Endothelial cell of umbilical vein (primary cell): ENCODE measurements around the gene STRA6. TPM values are rescaled to one million over a fixed set of nuclear protein-coding genes. Genes with fewer than 3 reads are reported as not detected.

Experiments used
- BruUV-seq: library from RNA; stranded (reverse); fragments of 400-500 nt; replicated peaks from 2 replicates; lab custom pipeline; 2021; lab: Mats Ljungman, UMichigan
- CTCF ChIA-PET: fragments of 300-600, 350-600 bp; sonication (Branson Sonifier 250); formaldehyde crosslinking; loops from one replicate; lab custom pipeline; 2021; ENCODE audit warnings: antibody characterized with exemption, inconsistent platforms; lab: Charles Lee
- POLR2A ChIA-PET: fragments of 300-600, 350-600 bp; sonication (Branson Sonifier 250); formaldehyde crosslinking; loops from one replicate; lab custom pipeline; 2021; ENCODE audit warnings: antibody characterized with exemption, inconsistent platforms; lab: Charles Lee
- DNase-seq: peaks from one replicate; pipeline ENCODE4 v3.0.0-alpha.2; 2011; ENCODE audit warnings: low read depth, low spot score
- FAIRE-seq: peaks from 2 replicates; lab custom pipeline; 2011; peaks lifted over from hg19 to GRCh38; lab: Jason Lieb, UNC
- H2AFZ ChIP-seq: 2 replicates; pipeline ENCODE4 v1.6.0; 2012; ENCODE audit warnings: low read depth, low read length, control low read depth, inconsistent platforms
- H3K27ac ChIP-seq: 2 replicates; pipeline ENCODE4 v1.5.1; 2011; ENCODE audit warnings: low read depth, mild to moderate bottlenecking, control low read depth, low read length, moderate library complexity; ENCODE audit not compliant: insufficient read depth
- H3K27me3 ChIP-seq, 2 experiments: 2 replicates each; pipeline versions ENCODE4 v1.6.0 to v1.6.1; 2011; ENCODE audit warnings: low read length in 2 of 2, mixed read lengths in 1 of 2; ENCODE audit not compliant: control insufficient read depth in 2 of 2, insufficient read depth in 2 of 2
- H3K36me3 ChIP-seq, 2 experiments: 2 replicates in 1 of 2; 3 replicates in 1 of 2; pipeline ENCODE4 v1.5.1; 2011; ENCODE audit warnings: low read length in 2 of 2, mild to moderate bottlenecking in 1 of 2, moderate library complexity in 1 of 2; ENCODE audit not compliant: control insufficient read depth in 2 of 2, insufficient read depth in 2 of 2; ENCODE audit errors: extremely low read depth in 1 of 2
- H3K4me1 ChIP-seq: 3 replicates; pipeline ENCODE4 v1.5.1; 2011; ENCODE audit warnings: mild to moderate bottlenecking, low read length; ENCODE audit not compliant: control insufficient read depth, insufficient read depth; ENCODE audit errors: extremely low read depth
- H3K4me2 ChIP-seq: 2 replicates; pipeline ENCODE4 v1.6.1; 2011; ENCODE audit warnings: low read length, control low read depth, mixed read lengths; ENCODE audit not compliant: insufficient read depth
- H3K4me3 ChIP-seq, 3 experiments: fragments of 200-600 bp in 1 of 3; sonication (generic), shearing (Covaris generic) in 1 of 3; replicated peaks in 1 of 3; 2 replicates each; pipeline ENCODE4 v1.5.1; 2011 to 2016; ENCODE audit warnings: control low read depth in 3 of 3, low read length in 3 of 3, mild to moderate bottlenecking in 2 of 3, inconsistent platforms in 1 of 3, low read depth in 1 of 3, moderate library complexity in 1 of 3; ENCODE audit not compliant: insufficient read depth in 1 of 3
- H3K79me2 ChIP-seq: 2 replicates; pipeline ENCODE4 v1.6.0; 2012; ENCODE audit warnings: low read length, inconsistent platforms; ENCODE audit not compliant: control insufficient read depth, insufficient read depth
- H3K9ac ChIP-seq: replicated peaks from 2 replicates; pipeline ENCODE3; 2011; ENCODE audit warnings: low read length, control low read depth; ENCODE audit not compliant: insufficient read depth; ENCODE audit errors: extremely low read depth
- H3K9me1 ChIP-seq: replicated peaks from 3 replicates; pipeline ENCODE4 v1.6.0; 2011; ENCODE audit warnings: mild to moderate bottlenecking, low read length; ENCODE audit not compliant: control insufficient read depth, insufficient read depth; ENCODE audit errors: extremely low read depth
- H3K9me3 ChIP-seq: replicated peaks from 2 replicates; pipeline ENCODE4 v1.5.1; 2012; ENCODE audit warnings: low read length, inconsistent platforms; ENCODE audit not compliant: control insufficient read depth, insufficient read depth
- H4K20me1 ChIP-seq: replicated peaks from 2 replicates; pipeline ENCODE3; 2011; ENCODE audit warnings: mild to moderate bottlenecking, low read length; ENCODE audit not compliant: control insufficient read depth, insufficient read depth; ENCODE audit errors: extremely low read depth
- EZH2 ChIP-seq: IDR thresholded peaks from 2 replicates; pipeline ENCODE4 v1.6.1; 2012; ENCODE audit warnings: borderline replicate concordance, low read depth, mild to moderate bottlenecking, moderate library complexity, low read length, inconsistent platforms; ENCODE audit not compliant: severe bottlenecking
- FOS ChIP-seq: IDR thresholded peaks from 2 replicates; pipeline ENCODE4 v1.6.1; 2011; ENCODE audit warnings: mild to moderate bottlenecking, low read length, moderate library complexity, borderline replicate concordance; ENCODE audit not compliant: insufficient read depth
- GATA2 ChIP-seq: IDR thresholded peaks from 2 replicates; pipeline ENCODE4 v1.7.0; 2011; ENCODE audit warnings: low read depth, mild to moderate bottlenecking, moderate library complexity, mixed read lengths, low read length; ENCODE audit not compliant: insufficient read length, insufficient read depth
- JUN ChIP-seq: IDR thresholded peaks from 2 replicates; pipeline ENCODE4 v1.6.1; 2011; ENCODE audit warnings: borderline replicate concordance, low read depth; ENCODE audit not compliant: insufficient read length, insufficient read depth
- MYC ChIP-seq: IDR thresholded peaks from one replicate; pipeline ENCODE4 v1.6.1; 2011; ENCODE audit warnings: mild to moderate bottlenecking, low read depth, low read length
- POLR2A ChIP-seq: IDR thresholded peaks from 2 replicates; pipeline ENCODE4 v1.6.1; 2012; ENCODE audit warnings: low read depth, mild to moderate bottlenecking, control low read depth, low read length
- POLR2AphosphoS5 ChIP-seq: IDR thresholded peaks from 2 replicates; pipeline ENCODE4 v1.6.1; 2012; ENCODE audit warnings: low read depth, mild to moderate bottlenecking, control low read depth, low read length, moderate library complexity; ENCODE audit not compliant: insufficient read depth
- dilution Hi-C: fragments of 300-500 bp; cut with MboI; formaldehyde crosslinking; loops from one replicate; pipeline ENCODE4 v1.15.0; 2019; ENCODE audit warnings: low sequenced_read_pairs; ENCODE audit not compliant: extremely low pct_ligation_motif_present
- intact Hi-C: fragments of 100-400 bp; cut with micrococcal nuclease; formaldehyde crosslinking; loops from one replicate; pipeline ENCODE4 v1.10.0; 2022
- polyA plus RNA-seq, 4 experiments: library from polyadenylated mRNA; depleted of rRNA in 3 of 4; stranded (reverse) in 3 of 4; unstranded in 1 of 4; fragments of >200 nt; gene quantifications; 2 replicates each; pipeline versions ENCODE4 v1.2.1 to v1.2.3, GENCODE V29; 2011 to 2012; ENCODE audit warnings: missing spikeins in 1 of 4
- total RNA-seq: library from RNA; stranded (reverse); gene quantifications from 2 replicates; pipeline ENCODE4 v1.2.3, GENCODE V29; 2021
- TF ChIP-seq, protein P1 (sequence below): IDR thresholded peaks from 2 replicates; pipeline ENCODE4 v1.6.1; 2011; ENCODE audit not compliant: insufficient read depth, insufficient read length
- TF ChIP-seq, protein P2 (sequence below), 2 donors: IDR thresholded peaks; 1 replicate in 1 of 2; 2 replicates in 1 of 2; pipeline ENCODE4 v1.5.1; 2011; ENCODE audit warnings: low read length in 2 of 2, mild to moderate bottlenecking in 2 of 2, moderate library complexity in 2 of 2, control low read depth in 1 of 2, inconsistent platforms in 1 of 2, low read depth in 1 of 2; ENCODE audit not compliant: insufficient read depth in 1 of 2; ENCODE audit errors: extremely low read depth in 1 of 2

The STRA6 gene
- total and polyA plus RNA-seq, 2 donors (not counting 3 experiments of a cell fraction or from before 2014, with no cell fraction given), result not detected

DNA sequence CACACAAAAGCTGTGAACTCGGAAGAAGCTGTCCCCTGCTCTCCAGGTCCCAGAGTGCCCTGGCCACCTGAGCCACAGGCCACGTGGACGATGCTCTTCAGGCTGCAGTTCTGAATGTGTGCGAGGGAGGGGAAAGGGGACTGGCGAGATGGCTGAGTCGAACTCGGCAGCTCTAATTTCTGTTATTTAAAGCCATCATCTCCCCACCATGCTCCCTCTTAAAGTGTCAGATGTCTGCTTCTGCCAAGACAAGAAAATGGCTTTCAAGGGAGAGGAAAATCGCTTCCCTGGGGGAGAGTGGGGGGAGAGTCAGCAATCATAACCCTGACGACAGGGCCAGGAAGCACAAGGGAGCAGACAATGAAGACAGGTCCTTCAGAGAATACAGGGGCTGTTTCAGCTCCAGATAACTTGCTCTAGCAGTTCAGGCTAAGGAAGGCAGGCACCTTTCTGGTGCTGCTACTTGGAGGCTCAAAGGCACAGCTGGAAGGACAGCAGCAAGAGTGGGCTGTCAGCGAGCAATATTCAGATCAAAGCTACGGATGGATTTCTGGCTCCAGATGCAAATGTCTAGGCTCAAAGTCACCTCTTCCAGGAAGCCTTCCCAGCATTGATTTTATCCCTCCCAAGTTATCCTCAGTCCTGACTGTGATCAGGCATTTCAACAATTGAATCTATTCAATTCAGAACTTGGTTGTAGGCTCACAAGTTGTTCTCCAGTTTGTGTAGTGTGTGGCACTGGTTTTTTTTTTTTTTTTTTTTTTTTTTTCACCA lies 18.1 kb upstream of the STRA6 start:
- Histone ChIP-seq H4K20me1 (no peaks in the 10 kb centered on the region), H3K4me3 (no peak overlapping the region), H3K79me2 (no peaks in the 10 kb centered on the region), H3K27ac (no peak overlapping the region), H3K4me1 (no peaks in the 10 kb centered on the region), H3K27me3 (peaks cover 14 to 19% of the 10 kb centered on the region in 2 experiments), H2AFZ (no peak overlapping the region), H3K9me3 (no peaks in the 10 kb centered on the region), H3K9me1 (no peaks in the 10 kb centered on the region), H3K4me2 (no peak overlapping the region), H3K9ac (no peak overlapping the region), H3K36me3 (no peaks in the 10 kb centered on the region)
- no TSS peak for BruUV-seq
- TF ChIP-seq, protein P1, sequence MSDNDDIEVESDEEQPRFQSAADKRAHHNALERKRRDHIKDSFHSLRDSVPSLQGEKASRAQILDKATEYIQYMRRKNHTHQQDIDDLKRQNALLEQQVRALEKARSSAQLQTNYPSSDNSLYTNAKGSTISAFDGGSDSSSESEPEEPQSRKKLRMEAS, result no peak
- TF ChIP-seq POLR2AphosphoS5 (no peak), EZH2 (no peak), GATA2 (no peak), FOS (no peak), JUN (no peak), POLR2A (no peak), MYC (no peak)
- TF ChIP-seq, protein P2, sequence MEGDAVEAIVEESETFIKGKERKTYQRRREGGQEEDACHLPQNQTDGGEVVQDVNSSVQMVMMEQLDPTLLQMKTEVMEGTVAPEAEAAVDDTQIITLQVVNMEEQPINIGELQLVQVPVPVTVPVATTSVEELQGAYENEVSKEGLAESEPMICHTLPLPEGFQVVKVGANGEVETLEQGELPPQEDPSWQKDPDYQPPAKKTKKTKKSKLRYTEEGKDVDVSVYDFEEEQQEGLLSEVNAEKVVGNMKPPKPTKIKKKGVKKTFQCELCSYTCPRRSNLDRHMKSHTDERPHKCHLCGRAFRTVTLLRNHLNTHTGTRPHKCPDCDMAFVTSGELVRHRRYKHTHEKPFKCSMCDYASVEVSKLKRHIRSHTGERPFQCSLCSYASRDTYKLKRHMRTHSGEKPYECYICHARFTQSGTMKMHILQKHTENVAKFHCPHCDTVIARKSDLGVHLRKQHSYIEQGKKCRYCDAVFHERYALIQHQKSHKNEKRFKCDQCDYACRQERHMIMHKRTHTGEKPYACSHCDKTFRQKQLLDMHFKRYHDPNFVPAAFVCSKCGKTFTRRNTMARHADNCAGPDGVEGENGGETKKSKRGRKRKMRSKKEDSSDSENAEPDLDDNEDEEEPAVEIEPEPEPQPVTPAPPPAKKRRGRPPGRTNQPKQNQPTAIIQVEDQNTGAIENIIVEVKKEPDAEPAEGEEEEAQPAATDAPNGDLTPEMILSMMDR (IDR thresholded peaks at IDR 0.05; ENCODE audit: extremely low read depth in 1 of 2, insufficient read depth in 1 of 2, low read depth in 1 of 2, low read length in 2 of 2), result no peak
- intact Hi-C loops (loop anchor here (10.0 kb wide), 1 partner anchor 524 kb away; the partner anchor contains the start of gene CYP1A2), dilution Hi-C loops (no loop called here)
- DNase-seq, result no peak
- POLR2A ChIA-PET, result no interaction called here
- FAIRE-seq, result no peak
- CTCF ChIA-PET, result interaction anchor here (0.6 to 0.9 kb wide), 2 partner anchors 13 to 25 kb away, joined by 3 read pairs; no protein-coding TSS in a partner anchor
